SH-SY5Y (cell line): ENCODE measurements around the gene PRRT2.

Experiments
- GATA2 ChIP-seq: IDR thresholded peaks from 2 replicates; pipeline ENCODE4 v1.6.1; 2011; ENCODE audit warnings: mild to moderate bottlenecking, low read depth, low read length
- GATA3 ChIP-seq: IDR thresholded peaks from 2 replicates; pipeline ENCODE4 v1.6.1; 2011; ENCODE audit warnings: low read depth, mild to moderate bottlenecking, low read length, moderate library complexity

DNA sequence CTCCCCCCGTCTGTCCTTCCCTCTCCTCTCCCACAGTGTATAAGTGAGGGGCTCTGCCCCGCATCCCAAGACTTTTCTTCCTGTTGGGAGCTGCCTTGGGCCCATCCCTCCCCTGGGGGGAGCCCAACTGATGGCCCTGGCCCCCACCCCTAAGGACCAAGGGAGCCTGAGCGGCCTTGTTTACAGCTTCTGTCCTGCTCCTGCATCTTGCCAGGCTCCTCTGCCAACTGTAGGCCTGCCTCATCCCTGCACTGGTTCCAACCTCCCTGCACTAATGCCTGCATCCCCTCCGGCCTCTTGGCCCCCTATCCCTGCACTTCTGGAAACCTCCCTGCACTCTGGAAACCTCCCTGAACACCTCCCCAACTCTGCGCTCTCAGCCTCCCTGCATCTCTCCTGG, 2.6 kb downstream of the PRRT2 start:
- TF ChIP-seq GATA2, result no peak
- TF ChIP-seq GATA3, result no peak
